ENCODE data around the gene FAM110D.

DNA sequence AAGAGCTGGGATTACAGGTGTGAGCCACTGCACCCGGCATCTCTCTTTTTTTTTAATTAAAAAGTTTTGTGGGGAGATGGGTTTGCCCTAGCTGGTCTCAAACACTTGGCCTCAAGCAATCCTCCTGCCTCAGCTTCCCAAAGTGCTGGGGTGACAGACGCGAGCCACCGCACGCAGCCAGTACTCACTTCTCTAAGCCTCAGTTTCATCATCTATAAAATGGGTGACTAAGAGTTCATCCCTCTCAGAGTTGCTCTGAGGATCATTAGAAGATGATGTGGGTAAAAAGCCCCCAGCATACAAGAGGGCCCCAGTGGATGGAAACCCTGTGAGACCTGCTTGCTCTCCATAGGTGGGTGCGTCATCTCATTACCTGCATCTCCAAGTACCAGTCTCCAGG lies 29.0 kb downstream of the FAM110D start:
- TF ChIP-seq, protein P1, sequence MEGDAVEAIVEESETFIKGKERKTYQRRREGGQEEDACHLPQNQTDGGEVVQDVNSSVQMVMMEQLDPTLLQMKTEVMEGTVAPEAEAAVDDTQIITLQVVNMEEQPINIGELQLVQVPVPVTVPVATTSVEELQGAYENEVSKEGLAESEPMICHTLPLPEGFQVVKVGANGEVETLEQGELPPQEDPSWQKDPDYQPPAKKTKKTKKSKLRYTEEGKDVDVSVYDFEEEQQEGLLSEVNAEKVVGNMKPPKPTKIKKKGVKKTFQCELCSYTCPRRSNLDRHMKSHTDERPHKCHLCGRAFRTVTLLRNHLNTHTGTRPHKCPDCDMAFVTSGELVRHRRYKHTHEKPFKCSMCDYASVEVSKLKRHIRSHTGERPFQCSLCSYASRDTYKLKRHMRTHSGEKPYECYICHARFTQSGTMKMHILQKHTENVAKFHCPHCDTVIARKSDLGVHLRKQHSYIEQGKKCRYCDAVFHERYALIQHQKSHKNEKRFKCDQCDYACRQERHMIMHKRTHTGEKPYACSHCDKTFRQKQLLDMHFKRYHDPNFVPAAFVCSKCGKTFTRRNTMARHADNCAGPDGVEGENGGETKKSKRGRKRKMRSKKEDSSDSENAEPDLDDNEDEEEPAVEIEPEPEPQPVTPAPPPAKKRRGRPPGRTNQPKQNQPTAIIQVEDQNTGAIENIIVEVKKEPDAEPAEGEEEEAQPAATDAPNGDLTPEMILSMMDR (conservative IDR thresholded peaks at IDR 0.05; ENCODE audit: low read depth, low read length), result no peak
- TF ChIP-seq EZH2 (IDR thresholded peaks at IDR 0.05; ENCODE audit: low read length, unreplicated experiment), result no peak

Data from PC-3 (cell line).